GM23248 (cell line): ENCODE data around the gene COBLL1.

Source experiments
- EZH2 ChIP-seq: fragments of 200-600 bp; sonication (generic); IDR thresholded peaks from 2 replicates; pipeline ENCODE4 v1.6.1; 2018; ENCODE audit warnings: antibody characterized with exemption, mild to moderate bottlenecking; ENCODE audit not compliant: insufficient read depth, poor library complexity, severe bottlenecking
- EZH2phosphoT487 ChIP-seq: fragments of 200-600 bp; sonication (generic); IDR thresholded peaks from 2 replicates; pipeline ENCODE4 v1.6.1; 2018; ENCODE audit warnings: antibody characterized with exemption, moderate library complexity, mild to moderate bottlenecking, low read depth; ENCODE audit not compliant: insufficient read depth

- TF ChIP-seq EZH2 (no peak), EZH2phosphoT487 (no peak)
Observed at GRCh38 chr2:164840930-164841718, 499 bp downstream of the COBLL1 start.
